Stimulated activated CD4-positive, alpha-beta T cell treated with anti-CD3 and anti-CD28 coated beads, Interleukin-1b, Interleukin-23, amount 100 ng/mL, for 4 hours (primary cell): ENCODE measurements around the gene L3MBTL3.
"Not testable (repeated sequence)": the region's sequence is repeated elsewhere in the genome, so short reads cannot be mapped to it uniquely, and the experiment has no call there.

Source experiments
- DNase-seq, 2 donors: peaks; one replicate each; pipeline ENCODE4 v3.0.0-alpha.2; 2020; ENCODE audit warnings: low read depth in 2 of 2

The L3MBTL3 gene

DNA sequence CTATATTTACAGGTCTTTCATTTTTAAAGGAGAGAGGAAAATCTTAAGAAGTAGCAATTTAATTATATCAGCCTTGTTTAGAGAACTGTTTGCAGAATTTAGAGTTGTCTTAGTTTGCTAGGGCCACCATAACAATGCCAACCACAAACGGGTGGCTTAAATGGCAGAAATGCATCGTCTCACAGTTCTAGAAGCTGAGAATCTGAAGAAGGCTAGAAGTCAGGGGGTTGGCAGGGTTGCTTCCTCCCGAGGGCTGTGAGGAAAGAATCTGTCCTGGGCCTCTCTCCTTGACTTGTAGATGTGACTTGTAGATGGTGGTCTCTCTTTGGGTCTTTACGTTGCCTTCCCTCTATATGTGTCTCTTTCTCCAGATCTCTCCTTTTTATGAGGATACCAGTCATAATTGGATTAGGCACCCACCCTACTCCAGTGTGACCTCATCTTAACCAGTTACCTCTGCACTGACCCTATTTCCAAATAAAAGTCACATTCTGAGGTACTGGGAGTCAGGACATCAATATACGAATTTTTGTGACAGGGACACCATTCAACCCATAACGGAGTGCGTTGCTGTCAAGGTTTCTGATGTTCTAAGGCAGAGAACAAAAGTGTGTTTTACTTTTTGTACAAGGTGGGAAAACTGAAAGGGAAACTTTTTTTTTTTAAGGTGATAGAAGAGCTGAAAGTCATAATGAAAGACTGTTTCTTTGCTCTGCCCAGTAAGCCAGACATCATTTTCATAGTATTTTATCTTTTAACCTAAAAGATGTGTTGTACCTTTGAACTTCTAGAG lies 119.9 kb downstream of the L3MBTL3 start:
- no peak for DNase-seq

DNA sequence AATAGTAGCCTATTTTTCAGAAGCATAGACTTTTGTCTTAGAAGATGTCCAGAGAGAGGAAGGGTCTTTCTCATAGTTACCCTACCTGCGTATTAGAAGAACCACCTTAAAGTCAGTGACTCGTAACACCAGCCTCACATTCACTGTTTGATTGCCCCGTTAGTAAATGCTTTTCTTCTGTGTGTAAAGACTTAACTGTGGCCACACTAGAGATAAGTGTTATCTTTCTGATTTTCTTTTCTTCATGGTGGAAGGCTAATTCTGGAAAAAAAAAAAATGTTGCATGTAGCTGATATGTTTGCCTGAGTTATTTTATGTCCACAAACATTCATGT lies 120.5 kb downstream of the L3MBTL3 start:
- DNase-seq = no peak

- no peak for DNase-seq
Measured at GRCh38 chr6:130140084-130140483, 121.7 kb downstream of the L3MBTL3 start.

- DNase-seq = no peak
Measured at GRCh38 chr6:130143709-130144108, 125.3 kb downstream of the L3MBTL3 start.

GRCh38 chr6:130147111-130147510 lies 128.7 kb downstream of the L3MBTL3 start:
- no peak for DNase-seq

- DNase-seq = no peak
Measured at GRCh38 chr6:130148181-130148580, 129.8 kb downstream of the L3MBTL3 start.

- DNase-seq = not testable (repeated sequence)
Measured at GRCh38 chr6:130149016-130149415, 130.6 kb downstream of the L3MBTL3 start.

GRCh38 chr6:130150906-130151305 lies 132.5 kb downstream of the L3MBTL3 start:
- no peak for DNase-seq

- DNase-seq = no peak
Measured at GRCh38 chr6:130152908-130153510, 134.6 kb downstream of the L3MBTL3 start.

DNA sequence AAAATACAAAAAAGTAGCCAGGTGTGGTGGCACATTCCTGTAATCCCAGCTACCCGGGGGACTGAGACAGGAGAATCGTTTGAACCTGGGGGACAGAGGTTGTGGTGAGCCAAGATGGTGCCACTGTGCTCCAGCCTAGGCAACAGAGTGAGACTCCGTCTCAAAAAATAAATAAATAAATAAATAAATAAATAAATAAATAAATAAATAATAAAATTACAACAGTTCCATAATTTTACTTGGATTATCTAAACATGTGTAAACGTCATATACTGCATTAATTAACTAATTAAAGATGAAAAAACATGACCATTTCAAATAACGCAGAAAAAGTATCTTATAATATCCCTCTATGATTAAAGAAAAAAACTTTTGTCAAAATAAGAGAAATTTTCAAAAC lies 138.5 kb downstream of the L3MBTL3 start:
- no peak for DNase-seq

- DNase-seq = no peak
Measured at GRCh38 chr6:130158056-130158455, 139.7 kb downstream of the L3MBTL3 start.

- no peak for DNase-seq
Measured at GRCh38 chr6:130158548-130158947, 140.2 kb downstream of the L3MBTL3 start.

GRCh38 chr6:130159956-130160355 lies 141.6 kb downstream of the L3MBTL3 start:
- no peak for DNase-seq

DNA sequence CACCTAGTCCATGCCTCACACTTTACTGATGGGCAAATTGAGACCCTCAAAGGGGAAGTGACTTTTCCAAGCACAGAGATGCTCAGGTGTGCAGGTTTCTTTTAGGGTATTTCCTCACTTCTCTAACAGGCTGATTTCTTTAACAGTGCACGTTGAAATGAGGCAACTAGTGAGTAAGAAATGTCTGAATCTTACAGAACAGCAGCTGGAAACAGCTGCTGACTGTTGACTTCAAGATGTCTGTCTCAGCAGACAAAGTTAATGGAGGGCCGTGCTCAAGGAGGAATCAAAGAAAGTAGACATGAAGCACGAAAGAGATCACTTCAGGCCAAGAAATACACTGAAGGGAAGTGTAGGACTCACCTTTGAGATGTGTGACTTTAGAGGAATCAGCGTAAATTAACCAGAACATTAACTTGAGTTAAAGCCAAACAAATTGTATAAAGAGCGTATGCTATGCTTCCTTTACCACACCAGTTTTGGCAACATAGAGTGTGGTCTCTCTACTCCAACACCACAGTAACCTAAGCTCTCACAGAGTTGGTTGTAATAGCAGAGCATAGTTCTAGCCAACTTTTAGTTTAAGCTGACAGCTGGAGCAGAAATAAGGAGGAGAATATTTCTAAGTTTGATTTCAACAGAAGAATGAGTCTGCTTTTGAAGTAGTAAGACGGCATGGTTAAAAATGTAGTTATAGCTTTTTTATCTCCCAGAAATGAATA lies 143.5 kb downstream of the L3MBTL3 start:
- no peak for DNase-seq

GRCh38 chr6:130162421-130162820 lies 144.0 kb downstream of the L3MBTL3 start:
- DNase-seq = no peak

DNA sequence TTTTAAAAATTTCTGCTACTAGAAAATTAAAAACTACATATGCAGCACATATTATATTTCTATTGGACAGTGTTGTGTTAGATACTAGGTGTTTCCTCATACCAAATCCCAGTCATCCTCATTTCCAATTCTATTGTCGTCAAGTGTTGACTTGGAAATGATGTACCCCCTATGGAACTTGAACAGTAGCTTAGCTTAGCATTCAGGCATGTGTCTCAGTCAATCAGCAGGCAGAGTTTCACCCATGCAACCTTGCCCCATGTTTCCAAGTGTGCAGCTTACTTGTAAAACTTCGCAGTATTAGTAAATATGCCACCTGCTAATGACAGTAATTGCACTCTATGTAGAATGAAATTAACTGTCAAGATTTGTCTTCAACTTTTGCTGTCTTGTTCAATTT lies 144.9 kb downstream of the L3MBTL3 start:
- DNase-seq = no peak

GRCh38 chr6:130164251-130164650 lies 145.9 kb downstream of the L3MBTL3 start:
- DNase-seq = no peak

- DNase-seq = no peak
Measured at GRCh38 chr6:130167655-130168054, 149.3 kb downstream of the L3MBTL3 start.

- DNase-seq = not testable (repeated sequence)
Measured at GRCh38 chr6:130170160-130170559, 151.8 kb downstream of the L3MBTL3 start.

DNA sequence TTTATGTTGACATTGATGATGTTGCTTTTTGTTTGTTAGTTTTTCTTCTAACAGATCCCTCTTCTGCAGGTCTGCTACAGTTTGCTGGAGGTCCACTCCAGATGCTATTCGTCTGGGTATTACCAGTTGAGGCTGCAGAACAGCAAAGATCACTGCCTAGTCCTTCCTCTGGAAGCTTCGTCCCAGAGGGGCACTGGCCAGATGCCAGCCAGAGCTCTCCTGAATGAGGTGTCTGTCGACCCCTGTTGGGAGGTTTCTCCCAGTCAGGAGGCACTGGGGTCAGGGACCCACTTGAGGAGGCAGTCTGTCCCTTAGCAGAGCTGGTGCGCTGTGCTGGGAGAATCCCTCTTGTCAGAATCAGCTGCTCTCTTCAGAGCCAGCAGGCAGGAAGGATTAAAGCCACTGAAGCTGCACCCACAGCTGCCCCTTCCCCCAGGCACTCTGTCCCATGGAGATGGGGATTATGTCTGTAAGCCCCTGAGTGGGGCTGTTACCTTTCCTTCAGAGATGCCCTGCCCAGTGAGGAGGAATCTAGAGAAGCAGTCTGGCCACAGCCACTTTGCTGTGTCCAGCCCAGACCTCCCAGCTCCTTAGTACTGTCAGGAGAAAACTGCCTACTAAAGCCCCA lies 155.1 kb downstream of the L3MBTL3 start:
- not testable (repeated sequence) for DNase-seq

GRCh38 chr6:130176378-130176777 lies 158.0 kb downstream of the L3MBTL3 start:
- no peak for DNase-seq

DNA sequence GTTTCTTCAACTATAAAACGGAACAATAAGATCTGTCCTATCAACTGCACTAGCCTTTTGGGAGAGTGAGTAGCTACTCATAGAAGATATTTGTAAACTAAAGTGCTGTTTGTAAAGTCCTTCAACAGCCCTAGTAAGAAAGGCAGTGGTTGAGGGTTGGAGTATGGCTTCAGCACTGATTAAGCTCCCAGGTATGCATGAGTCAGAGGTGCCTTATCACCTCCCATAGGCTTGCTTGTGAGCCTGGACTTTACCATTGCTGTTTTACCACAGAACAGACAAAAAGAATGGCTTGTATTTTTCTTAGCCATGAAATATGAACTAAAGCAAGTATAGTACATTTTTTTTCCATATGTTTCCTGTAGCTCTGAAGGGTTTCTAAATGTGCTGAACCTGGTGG lies 160.3 kb downstream of the L3MBTL3 start:
- no peak for DNase-seq
